K562 (cell line): Measurements from ENCODE around the gene FAM174B. TPM values are rescaled to one million over a fixed set of nuclear protein-coding genes. Genes with fewer than 3 reads are reported as not detected.

Source experiments
- BRF2 ChIP-seq: IDR thresholded peaks from 3 replicates; pipeline ENCODE4 v1.6.1; 2011; ENCODE audit warnings: borderline replicate concordance, mild to moderate bottlenecking; ENCODE audit not compliant: insufficient read length, insufficient read depth
- CCNT2 ChIP-seq: IDR thresholded peaks from 2 replicates; pipeline ENCODE4 v1.6.1; 2011; ENCODE audit warnings: borderline replicate concordance, low read depth, mild to moderate bottlenecking, moderate library complexity, mixed read lengths, low read length; ENCODE audit not compliant: insufficient read length; ENCODE audit errors: extremely low read depth
- FOXA1 ChIP-seq: fragments of 450-650 bp; IDR thresholded peaks from 2 replicates; pipeline ENCODE4 v1.6.1; 2016; ENCODE audit warnings: mild to moderate bottlenecking, borderline replicate concordance
- GTF2E2 ChIP-seq: fragments of 200-800 bp; sonication (Bioruptor generic); IDR thresholded peaks from 2 replicates; pipeline ENCODE4 v1.6.1; 2016; ENCODE audit warnings: missing genetic modification characterization, missing compliant biosample characterization
- HES1 ChIP-seq: fragments of 450-650 bp; IDR thresholded peaks from 2 replicates; pipeline ENCODE4 v1.6.1; 2016; ENCODE audit warnings: low read depth, mild to moderate bottlenecking, moderate library complexity
- HINFP ChIP-seq: fragments of 450-650 bp; conservative IDR thresholded peaks from 2 replicates; pipeline ENCODE4 v1.6.1; 2016; ENCODE audit warnings: missing genetic modification characterization, low read depth, mild to moderate bottlenecking, control low read depth, missing compliant biosample characterization
- MAX ChIP-seq: sonication (generic); formaldehyde crosslinking; IDR thresholded peaks from 2 replicates; pipeline ENCODE4 v1.9.0; 2022; ENCODE audit warnings: mild to moderate bottlenecking, missing genetic modification reagents
- NR2F6 ChIP-seq: fragments of 450-650 bp; formaldehyde crosslinking; IDR thresholded peaks from 2 replicates; pipeline ENCODE4 v1.4.0; 2020; ENCODE audit warnings: mild to moderate bottlenecking
- POLR2AphosphoS2 ChIP-seq: IDR thresholded peaks from 2 replicates; pipeline ENCODE4 v1.6.1; 2012; ENCODE audit warnings: low read length, improper control_type of control experiment
- TCF3 ChIP-seq: sonication (generic); formaldehyde crosslinking; IDR thresholded peaks from 2 replicates; pipeline ENCODE4 v1.4.0; 2020; ENCODE audit warnings: mild to moderate bottlenecking, missing genetic modification reagents
- polyA plus RNA-seq, 8 experiments: library from polyadenylated mRNA; depleted of rRNA in 4 of 8; stranded (reverse) in 5 of 8; unstranded in 3 of 8; fragments of >200 nt; fragmentation: Nextera tagmentation in 2 of 8; fragmentation: Illumina TruSeq in 1 of 8; extraction: Ambion mirVana in 2 of 8; extraction: Trizol in 1 of 8; gene quantifications; 2 replicates each; pipeline versions ENCODE4 v1.2.1 to v1.2.3, GENCODE V29; 2011 to 2014; ENCODE audit warnings: inconsistent platforms in 1 of 8, missing spikeins in 1 of 8
- total RNA-seq, 7 experiments: library from RNA; depleted of rRNA in 6 of 7; stranded (reverse); fragments of >200 nt in 6 of 7; fragmentation: Illumina TruSeq in 2 of 7; extraction: Trizol in 2 of 7; gene quantifications; 2 replicates each; pipeline versions ENCODE4 v1.2.1 to v1.2.3, GENCODE V29; 2011 to 2021; ENCODE audit warnings: low replicate concordance in 1 of 7

The FAM174B gene
- total and polyA plus RNA-seq, 9 of the 15 experiments (the other 6 are each of a cell fraction or from before 2014, with no cell fraction given) = 0.39 to 2.7 (median 1.9) TPM; not detected in 1

- TF ChIP-seq HINFP (no peak), HES1 (no peak), BRF2 (no peak), NR2F6 (CRISPR knock-in tag) (no peak), TCF3 (CRISPR knock-in tag) (no peak), POLR2AphosphoS2 (no peak), FOXA1 (no peak), CCNT2 (no peak), MAX (CRISPR knock-in tag) (no peak), GTF2E2 (tag) (no peak)
Measured at GRCh38 chr15:92579486-92579885, 76.1 kb downstream of the FAM174B start (continued).
